Measurements from ENCODE around the gene ACTN2. TPM values are rescaled to one million over a fixed set of nuclear protein-coding genes. Genes with fewer than 3 reads are reported as not detected.

The ACTN2 gene
- polyA plus RNA-seq, 3 donors, result 0.47 to 2.1 (median 1.3) TPM

- DNase-seq (ENCODE audit: low read depth in 3 of 3, low spot score in 2 of 3), result no peak
Observed at GRCh38 chr1:236765831-236766230, 79.5 kb downstream of the ACTN2 start.

- DNase-seq (ENCODE audit: low read depth in 3 of 3, low spot score in 2 of 3), result no peak
Observed at GRCh38 chr1:236766506-236766905, 80.2 kb downstream of the ACTN2 start.

DNA sequence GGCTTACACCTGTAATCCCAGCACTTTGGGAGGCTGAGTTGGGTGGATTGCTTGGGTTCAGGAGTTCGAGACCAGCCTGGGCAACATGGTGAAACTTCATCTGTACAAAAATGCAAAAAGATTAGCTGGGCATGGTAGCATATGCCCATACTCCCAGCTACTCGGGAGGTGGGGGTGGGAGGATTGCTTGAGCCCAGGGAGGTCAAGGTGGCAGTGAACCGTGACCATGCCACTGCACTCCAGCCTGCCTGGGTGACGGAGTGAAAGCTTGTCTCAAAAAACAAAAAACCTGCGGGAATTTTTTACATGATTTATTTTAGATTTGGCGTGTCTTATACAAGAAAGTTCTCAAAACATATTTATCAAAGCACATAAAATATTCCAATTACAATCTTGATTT is 81.0 kb downstream of the ACTN2 start:
- DNase-seq (ENCODE audit: low read depth in 3 of 3, low spot score in 2 of 3), result no peak

- DNase-seq (ENCODE audit: low read depth in 3 of 3, low spot score in 2 of 3), result no peak
Observed at GRCh38 chr1:236768601-236769000, 82.3 kb downstream of the ACTN2 start.

DNA sequence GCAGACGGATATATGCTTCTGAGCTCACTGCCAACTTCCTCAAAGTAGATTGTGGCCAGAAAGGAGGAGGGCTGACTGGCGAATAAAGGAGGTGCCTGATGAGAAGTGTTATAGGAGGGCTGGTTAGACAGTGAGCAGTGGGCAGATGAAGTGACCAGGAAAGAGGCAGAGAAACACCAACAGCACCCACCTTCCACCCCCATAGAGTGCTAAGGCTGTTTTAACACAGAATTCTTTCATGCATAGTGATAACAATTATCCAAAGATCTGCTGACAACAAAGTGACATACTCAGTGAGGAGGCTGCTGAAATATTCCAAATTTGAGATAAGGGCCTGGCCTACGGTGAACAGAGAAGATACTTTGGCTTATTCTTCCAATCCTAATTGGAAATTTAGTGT is 87.6 kb downstream of the ACTN2 start:
- no peak for DNase-seq (ENCODE audit: low read depth in 3 of 3, low spot score in 2 of 3)

GRCh38 chr1:236774926-236775325 is 88.6 kb downstream of the ACTN2 start:
- DNase-seq (ENCODE audit: low read depth in 3 of 3, low spot score in 2 of 3), result no peak

DNA sequence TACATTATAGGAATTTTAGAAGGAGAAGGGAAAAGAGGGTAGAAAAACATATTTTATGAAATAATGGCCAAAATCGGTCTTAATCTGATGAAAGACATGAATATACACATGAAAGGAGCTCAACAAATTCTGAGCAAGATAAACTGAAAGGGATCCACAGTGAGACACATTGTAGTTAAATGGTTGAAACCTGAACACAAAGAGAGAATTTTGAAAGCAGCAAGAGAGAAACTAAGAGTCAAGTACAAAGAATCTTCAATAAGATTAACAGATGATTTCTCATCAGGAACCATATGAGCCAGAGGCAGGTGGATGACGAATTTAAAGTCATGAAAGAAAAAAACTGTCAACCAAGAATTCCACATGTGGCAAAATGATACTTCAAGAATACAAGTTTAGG is 93.0 kb downstream of the ACTN2 start:
- DNase-seq (ENCODE audit: low read depth in 3 of 3, low spot score in 2 of 3), result no peak

DNA sequence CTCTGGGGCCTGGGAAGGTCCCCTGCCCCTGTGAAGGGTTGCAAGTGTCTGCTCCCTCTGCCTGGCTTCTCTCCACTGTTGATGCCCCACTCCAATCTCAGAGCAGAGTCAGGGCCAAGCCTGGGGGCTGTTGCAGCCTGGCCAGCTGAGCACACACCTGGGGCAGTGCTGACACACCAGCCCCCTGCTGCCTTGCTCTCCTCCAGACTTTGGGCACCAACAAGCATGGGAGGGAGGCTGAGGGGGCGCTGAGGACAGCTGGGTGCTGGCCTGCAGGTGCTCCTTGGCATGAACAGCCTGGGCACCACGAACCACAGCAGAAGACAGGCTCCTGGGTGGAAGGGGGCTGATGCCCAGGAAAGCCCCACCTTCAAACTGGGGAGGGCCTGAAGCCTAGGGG is 99.2 kb downstream of the ACTN2 start:
- DNase-seq (ENCODE audit: low read depth in 3 of 3, low spot score in 2 of 3), result no peak

DNA sequence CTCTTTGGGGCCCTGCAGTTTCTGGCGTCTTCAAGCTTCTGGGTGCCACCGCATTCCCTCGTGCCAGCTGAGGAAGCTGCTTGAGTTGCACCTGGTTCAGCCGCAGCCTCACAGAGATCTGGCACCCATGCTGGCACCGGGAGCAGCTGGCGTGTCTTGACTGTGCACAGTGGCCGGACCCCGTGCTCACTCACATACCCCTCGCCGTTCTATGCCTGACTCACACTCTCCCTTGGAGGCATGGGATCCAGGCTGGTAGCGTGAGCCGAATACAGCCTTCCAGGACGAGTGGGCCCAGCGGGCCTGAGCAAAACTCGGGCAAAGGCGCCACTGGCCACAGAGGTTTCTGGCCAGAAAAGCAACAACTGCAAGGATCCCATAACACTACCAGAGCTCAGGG is 100.2 kb downstream of the ACTN2 start:
- no peak for DNase-seq (ENCODE audit: low read depth in 3 of 3, low spot score in 2 of 3)

DNA sequence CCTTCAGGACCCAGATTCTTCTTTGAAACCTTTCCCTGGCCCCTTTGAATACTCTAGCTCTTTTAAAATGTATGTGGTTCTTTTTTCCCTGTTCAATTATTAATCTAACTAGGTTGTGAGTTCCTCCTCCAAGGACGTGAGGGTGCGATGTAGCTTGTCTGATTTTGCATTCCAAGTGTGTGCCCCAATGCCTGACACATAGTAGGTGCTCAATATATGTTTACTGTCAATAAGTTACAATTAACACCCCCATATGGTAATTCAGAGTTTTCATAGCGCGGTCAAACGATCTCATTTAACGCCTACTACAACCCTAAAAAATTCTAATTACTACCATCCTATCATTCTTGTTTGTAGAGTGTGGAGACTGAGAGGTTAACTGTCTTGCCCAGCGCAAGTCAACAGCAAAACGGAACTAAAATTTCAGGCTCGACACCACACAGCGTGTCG is 108.3 kb downstream of the ACTN2 start:
- DNase-seq (ENCODE audit: low read depth in 3 of 3, low spot score in 2 of 3), result no peak

- peak; percentile 90 to 94 (median 91) for DNase-seq (ENCODE audit: low read depth in 3 of 3, low spot score in 2 of 3)
Observed at GRCh38 chr1:236795035-236795756, 108.9 kb downstream of the ACTN2 start, which contains the start of gene MTR. Gene MTR, plus strand, starts transcription at chr1:236795292. Its CDS starts 412 bp downstream, at chr1:236795704.

- peak in 2 of 3 donors; percentile 13 to 23 for DNase-seq (ENCODE audit: low read depth in 3 of 3, low spot score in 2 of 3)
Observed at GRCh38 chr1:236795757-236796667, 109.7 kb downstream of the ACTN2 start.

GRCh38 chr1:236799001-236799400 is 112.7 kb downstream of the ACTN2 start:
- no peak for DNase-seq (ENCODE audit: low read depth in 3 of 3, low spot score in 2 of 3)

DNA sequence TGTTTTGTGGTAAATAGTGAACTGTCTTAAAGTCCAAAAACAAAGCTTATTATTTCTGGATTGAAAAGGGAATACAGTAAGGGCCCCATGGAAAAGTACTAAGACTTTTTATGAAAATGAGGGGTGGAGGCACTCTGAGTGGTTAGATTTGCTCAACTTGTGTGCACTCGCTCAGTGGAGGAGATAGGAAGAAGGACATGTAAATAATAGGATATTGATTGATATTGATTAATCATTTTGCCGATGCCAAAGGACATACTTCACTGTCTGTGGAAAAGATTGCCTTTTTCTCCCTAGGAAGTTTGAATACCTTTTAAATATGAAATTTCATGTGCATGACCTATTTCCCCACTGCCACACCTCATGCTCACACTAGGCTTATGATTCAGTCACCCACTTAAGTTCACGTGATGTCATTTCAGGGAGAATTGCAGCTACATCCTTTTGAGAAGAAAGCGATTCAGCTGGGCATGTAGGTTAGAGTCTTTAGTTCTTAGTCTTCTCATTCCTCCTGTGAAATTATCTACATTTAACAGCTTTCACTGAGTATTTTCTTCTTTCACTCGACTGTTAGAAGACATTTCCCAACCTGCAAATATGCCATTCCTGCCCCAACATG is 113.8 kb downstream of the ACTN2 start:
- no peak for DNase-seq (ENCODE audit: low read depth in 3 of 3, low spot score in 2 of 3)

GRCh38 chr1:236800623-236801022 is 114.3 kb downstream of the ACTN2 start:
- no peak for DNase-seq (ENCODE audit: low read depth in 3 of 3, low spot score in 2 of 3)

- DNase-seq (ENCODE audit: low read depth in 3 of 3, low spot score in 2 of 3), result no peak
Observed at GRCh38 chr1:236802264-236802663, 116.0 kb downstream of the ACTN2 start.

GRCh38 chr1:236806634-236807033 is 120.3 kb downstream of the ACTN2 start:
- DNase-seq (ENCODE audit: low read depth in 3 of 3, low spot score in 2 of 3), result no peak

- no peak for DNase-seq (ENCODE audit: low read depth in 3 of 3, low spot score in 2 of 3)
Observed at GRCh38 chr1:236808005-236808404, 121.7 kb downstream of the ACTN2 start.

- no peak for DNase-seq (ENCODE audit: low read depth in 3 of 3, low spot score in 2 of 3)
Observed at GRCh38 chr1:236808564-236809130, 122.3 kb downstream of the ACTN2 start.

GRCh38 chr1:236809148-236809547 is 122.8 kb downstream of the ACTN2 start:
- DNase-seq (ENCODE audit: low read depth in 3 of 3, low spot score in 2 of 3), result no peak

DNA sequence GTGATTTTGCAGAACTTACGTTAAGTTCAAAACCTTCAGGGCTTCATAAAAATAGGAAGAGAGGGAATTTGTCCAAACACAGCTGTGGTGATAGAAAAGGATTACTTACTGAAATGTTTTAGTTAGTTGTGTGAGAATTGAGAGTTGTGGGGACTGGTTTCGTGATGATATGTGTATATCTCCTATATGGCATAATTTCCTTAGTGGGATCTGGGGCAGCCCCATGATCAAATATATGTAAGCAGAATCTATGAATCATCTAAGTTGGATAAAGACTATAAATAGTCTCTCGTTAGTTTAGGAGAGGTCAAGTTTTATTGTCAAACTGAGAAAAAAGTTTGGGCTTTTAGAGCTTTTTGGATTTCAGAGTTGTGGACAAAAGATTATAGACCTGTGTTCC is 123.7 kb downstream of the ACTN2 start:
- DNase-seq (ENCODE audit: low read depth in 3 of 3, low spot score in 2 of 3), result no peak
